Loucy (cell line): ENCODE measurements around the gene RIIAD1.

Experiments
- H2AFZ ChIP-seq: fragments of 200-600 bp; sonication (generic); 2 replicates; pipeline ENCODE4 v1.6.0; 2016; ENCODE audit warnings: antibody characterized with exemption, mild to moderate bottlenecking, low read length, moderate library complexity
- H3F3A ChIP-seq: fragments of 200-600 bp; 2 replicates; pipeline ENCODE4 v1.6.0; 2016; ENCODE audit warnings: antibody characterized with exemption, low read depth, mild to moderate bottlenecking
- H3K27me3 ChIP-seq: fragments of 200-600 bp; sonication (generic); 2 replicates; pipeline ENCODE4 v1.6.1; 2014; ENCODE audit warnings: low read length, mild to moderate bottlenecking; ENCODE audit not compliant: insufficient read depth, poor library complexity, severe bottlenecking
- H3K36me3 ChIP-seq: fragments of 200-600 bp; sonication (generic); 2 replicates; pipeline ENCODE4 v1.6.1; 2016; ENCODE audit warnings: low read length; ENCODE audit not compliant: insufficient read depth
- H3K4me1 ChIP-seq: fragments of 200-600 bp; sonication (generic); 2 replicates; pipeline ENCODE4 v1.5.1; 2014; ENCODE audit warnings: low read length, mild to moderate bottlenecking; ENCODE audit not compliant: insufficient read depth, poor library complexity, severe bottlenecking
- H3K4me2 ChIP-seq: fragments of 200-600 bp; sonication (generic); 2 replicates; pipeline ENCODE4 v1.6.0; 2014; ENCODE audit warnings: antibody characterized with exemption, low read length, low read depth, mild to moderate bottlenecking; ENCODE audit not compliant: poor library complexity, severe bottlenecking
- H3K4me3 ChIP-seq: fragments of 200-600 bp; sonication (generic); 2 replicates; pipeline ENCODE4 v1.5.1; 2014; ENCODE audit warnings: low read length, mild to moderate bottlenecking, mixed read lengths; ENCODE audit not compliant: poor library complexity, severe bottlenecking
- H3K79me2 ChIP-seq: fragments of 200-600 bp; sonication (generic); 2 replicates; pipeline ENCODE4 v1.6.1; 2014; ENCODE audit warnings: low read length; ENCODE audit not compliant: insufficient read depth
- H3K9ac ChIP-seq: fragments of 200-600 bp; sonication (generic); 2 replicates; pipeline ENCODE4 v1.6.0; 2014; ENCODE audit warnings: mild to moderate bottlenecking, low read depth, low read length, moderate library complexity; ENCODE audit not compliant: poor library complexity, severe bottlenecking
- H3K9me2 ChIP-seq: fragments of 200-600 bp; sonication (generic); replicated peaks from 2 replicates; pipeline ENCODE4 v1.6.1; 2016; ENCODE audit warnings: low read depth, low read length, mixed read lengths
- H3K9me3 ChIP-seq: fragments of 200-600 bp; sonication (generic); 2 replicates; pipeline ENCODE4 v1.6.1; 2014; ENCODE audit warnings: mild to moderate bottlenecking, antibody characterized with exemption, low read length, low read depth; ENCODE audit not compliant: insufficient read depth
- H4K20me1 ChIP-seq: fragments of 200-600 bp; sonication (generic); 2 replicates; pipeline ENCODE4 v1.6.0; 2014; ENCODE audit warnings: antibody characterized with exemption, low read length, mild to moderate bottlenecking; ENCODE audit not compliant: insufficient read depth, poor library complexity, severe bottlenecking
- CTCF ChIP-seq: fragments of 200-600 bp; sonication (generic); conservative IDR thresholded peaks from 2 replicates; pipeline ENCODE4 v1.5.1; 2014; ENCODE audit warnings: mild to moderate bottlenecking, antibody characterized with exemption, low read length
- EZH2phosphoT487 ChIP-seq: fragments of 200-600 bp; IDR thresholded peaks from 2 replicates; pipeline ENCODE4 v1.6.1; 2018; ENCODE audit warnings: antibody characterized with exemption, mild to moderate bottlenecking, moderate library complexity, borderline replicate concordance

The RIIAD1 gene

GRCh38 chr1:151716771-151717631, 4.3 kb upstream of the RIIAD1 start, which contains the start of gene CELF3:
Gene CELF3, minus strand, starts transcription at chr1:151716803. Its CDS starts 783 bp downstream, at chr1:151716020.
- no peak within 1 kb of the TSS for H2AFZ ChIP-seq
- no peak within 1 kb of the TSS for H3K9ac ChIP-seq
- no peak within 1 kb of the TSS for H3K4me3 ChIP-seq
- no peak within 1 kb of the TSS for H3K4me2 ChIP-seq
- H3K79me2 ChIP-seq = no peaks in the 10 kb centered on the region
- H3K4me1 ChIP-seq = peaks cover 7% of the 10 kb centered on the region
- H3F3A ChIP-seq = no peaks in the 10 kb centered on the region
- TF ChIP-seq CTCF (no peak), EZH2phosphoT487 (no peak)
- H3K36me3 ChIP-seq = no peaks in the 10 kb centered on the region
- H4K20me1 ChIP-seq = no peaks in the 10 kb centered on the region
- H3K27me3 ChIP-seq = no peaks in the 10 kb centered on the region
- no peaks in the 10 kb centered on the region for H3K9me3 ChIP-seq
- H3K9me2 ChIP-seq = no peaks in the 10 kb centered on the region

GRCh38 chr1:151718011-151718431, 3.3 kb upstream of the RIIAD1 start:
- peaks cover 7% of the 10 kb centered on the region for H3K4me1 ChIP-seq
- no peaks in the 10 kb centered on the region for H3K36me3 ChIP-seq
- H3K4me3 ChIP-seq = no peak overlapping the region
- no peaks in the 10 kb centered on the region for H3K9me2 ChIP-seq
- H3F3A ChIP-seq = no peaks in the 10 kb centered on the region
- no peaks in the 10 kb centered on the region for H3K27me3 ChIP-seq
- H2AFZ ChIP-seq = no peak overlapping the region
- no peaks in the 10 kb centered on the region for H4K20me1 ChIP-seq
- H3K79me2 ChIP-seq = no peaks in the 10 kb centered on the region
- TF ChIP-seq CTCF (no peak), EZH2phosphoT487 (no peak)
- no peak overlapping the region for H3K9ac ChIP-seq
- H3K4me2 ChIP-seq = no peak overlapping the region
- H3K9me3 ChIP-seq = no peaks in the 10 kb centered on the region

- Histone ChIP-seq H3K9ac (no peak overlapping the region), H3K4me2 (no peak overlapping the region), H3K36me3 (no peaks in the 10 kb centered on the region), H3K27me3 (no peaks in the 10 kb centered on the region), H3K79me2 (no peaks in the 10 kb centered on the region), H3K9me3 (no peaks in the 10 kb centered on the region), H3F3A (no peaks in the 10 kb centered on the region), H3K4me1 (peaks cover 7% of the 10 kb centered on the region), H3K9me2 (no peaks in the 10 kb centered on the region), H3K4me3 (no peak overlapping the region), H2AFZ (no peak overlapping the region), H4K20me1 (no peaks in the 10 kb centered on the region)
- TF ChIP-seq CTCF (no peak), EZH2phosphoT487 (no peak)
Observed at GRCh38 chr1:151718666-151719065, 2.7 kb upstream of the RIIAD1 start.
